Measurements from ENCODE around the gene OR7C1.
"Not testable (repeated sequence)": the region's sequence is repeated elsewhere in the genome, so short reads cannot be mapped to it uniquely, and the experiment has no call there.

The OR7C1 gene

GRCh38 chr19:14765403-14765802 lies 69.6 kb downstream of the OR7C1 start:
- not testable (repeated sequence) for DNase-seq (ENCODE audit: low spot score)

GRCh38 chr19:14764401-14764800 lies 70.6 kb downstream of the OR7C1 start:
- no peak for DNase-seq (ENCODE audit: low spot score)

GRCh38 chr19:14763497-14764145 lies 71.4 kb downstream of the OR7C1 start:
- no peak for DNase-seq (ENCODE audit: low spot score)

GRCh38 chr19:14762111-14762510 lies 72.9 kb downstream of the OR7C1 start:
- no peak for DNase-seq (ENCODE audit: low spot score)

GRCh38 chr19:14761607-14762006 lies 73.4 kb downstream of the OR7C1 start:
- no peak for DNase-seq (ENCODE audit: low spot score)

GRCh38 chr19:14758816-14759215 lies 76.2 kb downstream of the OR7C1 start:
- DNase-seq (ENCODE audit: low spot score), result no peak

- DNase-seq (ENCODE audit: low spot score), result no peak
Observed at GRCh38 chr19:14748601-14749000, 86.4 kb downstream of the OR7C1 start.

Measured in activated CD4-positive, alpha-beta T cell treated with anti-CD3 and anti-CD28 coated beads, Interleukin-2, Interleukin-4, amounts not matched to agents 100 ng/mL and 50 ng/mL, durations not matched to agents 16 hours and 8 hours (primary cell).